ENCODE measurements around the gene KAT14.

DNA sequence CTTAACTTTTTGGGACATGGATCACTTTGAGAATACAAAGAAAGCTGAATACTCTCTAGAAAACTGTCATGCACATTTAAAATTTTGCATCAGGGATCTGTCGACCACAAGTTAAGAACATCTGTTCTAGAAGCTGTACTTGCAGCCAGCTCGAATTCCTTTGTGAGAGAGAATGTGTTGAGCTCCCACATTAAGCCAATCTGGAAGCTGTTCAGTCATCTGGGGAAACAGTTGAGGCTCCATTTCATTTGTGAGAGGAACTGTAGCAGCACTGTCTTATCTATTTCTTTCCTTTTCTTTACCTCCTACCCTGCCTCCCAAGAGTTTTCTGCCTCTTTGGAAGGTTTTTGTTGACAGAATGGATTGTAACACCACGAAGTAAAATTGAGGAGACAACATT is 50.8 kb downstream of the KAT14 start:
- TF ChIP-seq POLR2A (IDR thresholded peaks at IDR 0.05) (no peak), EP300 (IDR thresholded peaks at IDR 0.05) (no peak), POLR2AphosphoS5 (IDR thresholded peaks at IDR 0.05) (no peak)
- TF ChIP-seq, protein P1, sequence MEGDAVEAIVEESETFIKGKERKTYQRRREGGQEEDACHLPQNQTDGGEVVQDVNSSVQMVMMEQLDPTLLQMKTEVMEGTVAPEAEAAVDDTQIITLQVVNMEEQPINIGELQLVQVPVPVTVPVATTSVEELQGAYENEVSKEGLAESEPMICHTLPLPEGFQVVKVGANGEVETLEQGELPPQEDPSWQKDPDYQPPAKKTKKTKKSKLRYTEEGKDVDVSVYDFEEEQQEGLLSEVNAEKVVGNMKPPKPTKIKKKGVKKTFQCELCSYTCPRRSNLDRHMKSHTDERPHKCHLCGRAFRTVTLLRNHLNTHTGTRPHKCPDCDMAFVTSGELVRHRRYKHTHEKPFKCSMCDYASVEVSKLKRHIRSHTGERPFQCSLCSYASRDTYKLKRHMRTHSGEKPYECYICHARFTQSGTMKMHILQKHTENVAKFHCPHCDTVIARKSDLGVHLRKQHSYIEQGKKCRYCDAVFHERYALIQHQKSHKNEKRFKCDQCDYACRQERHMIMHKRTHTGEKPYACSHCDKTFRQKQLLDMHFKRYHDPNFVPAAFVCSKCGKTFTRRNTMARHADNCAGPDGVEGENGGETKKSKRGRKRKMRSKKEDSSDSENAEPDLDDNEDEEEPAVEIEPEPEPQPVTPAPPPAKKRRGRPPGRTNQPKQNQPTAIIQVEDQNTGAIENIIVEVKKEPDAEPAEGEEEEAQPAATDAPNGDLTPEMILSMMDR (IDR thresholded peaks at IDR 0.05) = no peak

Measured in gastroesophageal sphincter (tissue), 3 donors.